HEK293T (cell line): Measurements from ENCODE around the gene DENND2A.

Experiments used
- ARNT ChIP-seq: fragments of 450-650 bp; IDR thresholded peaks from 2 replicates; pipeline ENCODE4 v1.6.1; 2017; ENCODE audit warnings: mild to moderate bottlenecking
- BHLHE40 ChIP-seq: fragments of 450-650 bp; IDR thresholded peaks from 2 replicates; pipeline ENCODE4 v1.6.1; 2016; ENCODE audit warnings: mild to moderate bottlenecking, moderate library complexity, borderline replicate concordance
- ELF4 ChIP-seq: fragments of 450-650 bp; IDR thresholded peaks from 2 replicates; pipeline ENCODE4 v1.6.1; 2017; ENCODE audit warnings: antibody characterized with exemption
- FOXK2 ChIP-seq: fragments of 450-650 bp; IDR thresholded peaks from 2 replicates; pipeline ENCODE4 v1.6.1; 2016; ENCODE audit warnings: mild to moderate bottlenecking
- NFRKB ChIP-seq: fragments of 450-650 bp; IDR thresholded peaks from 2 replicates; pipeline ENCODE4 v1.6.1; 2016; ENCODE audit warnings: mild to moderate bottlenecking, moderate library complexity
- SP1 ChIP-seq: fragments of 450-650 bp; IDR thresholded peaks from 2 replicates; pipeline ENCODE4 v1.6.1; 2017
- TARDBP ChIP-seq: fragments of 450-650 bp; IDR thresholded peaks from 2 replicates; pipeline ENCODE4 v1.6.1; 2016

GRCh38 chr7:140640060-140640637 is 464 bp downstream of the DENND2A start:
- TF ChIP-seq NFRKB (no peak), BHLHE40 (no peak), SP1 (no peak), FOXK2 (no peak), ELF4 (no peak), ARNT (no peak), TARDBP (no peak)
